Smooth muscle cell (in vitro differentiated cells): ENCODE measurements around the gene AK4. TPM values are rescaled to one million over a fixed set of nuclear protein-coding genes. Genes with fewer than 3 reads are reported as not detected.

ENCODE experiments used
- DNase-seq: peaks from one replicate; lab custom pipeline; 2025; ENCODE audit not compliant: unreplicated experiment; lab: John Stamatoyannopoulos, UW
- H2AFZ ChIP-seq: fragments of 200-600 bp; sonication (generic); 2 replicates; pipeline ENCODE4 v1.6.0; 2016; ENCODE audit warnings: antibody characterized with exemption, low read depth, mild to moderate bottlenecking
- H3F3A ChIP-seq: fragments of 200-600 bp; sonication (generic); 2 replicates; pipeline ENCODE4 v1.6.0; 2017; ENCODE audit warnings: antibody characterized with exemption, low read depth
- H3K27ac ChIP-seq: fragments of 200-600 bp; sonication (generic); 2 replicates; pipeline ENCODE4 v1.5.1; 2016; ENCODE audit warnings: low read depth, mild to moderate bottlenecking
- H3K27me3 ChIP-seq: fragments of 200-600 bp; sonication (generic); 2 replicates; pipeline ENCODE4 v1.6.1; 2016; ENCODE audit warnings: low read depth, mild to moderate bottlenecking
- H3K36me3 ChIP-seq: fragments of 200-600 bp; sonication (generic); 2 replicates; pipeline ENCODE4 v1.5.1; 2016; ENCODE audit warnings: low read depth
- H3K4me1 ChIP-seq: fragments of 200-600 bp; sonication (generic); 2 replicates; pipeline ENCODE4 v1.5.1; 2016; ENCODE audit warnings: low read depth
- H3K4me2 ChIP-seq: fragments of 200-600 bp; sonication (generic); 2 replicates; pipeline ENCODE4 v1.6.0; 2016; ENCODE audit warnings: mild to moderate bottlenecking
- H3K4me3 ChIP-seq: fragments of 200-600 bp; sonication (generic); 2 replicates; pipeline ENCODE4 v1.5.1; 2016; ENCODE audit warnings: mild to moderate bottlenecking
- H3K79me2 ChIP-seq: fragments of 200-600 bp; sonication (generic); 2 replicates; pipeline ENCODE4 v1.6.0; 2016; ENCODE audit warnings: low read depth, mild to moderate bottlenecking
- H3K9ac ChIP-seq: fragments of 200-600 bp; sonication (generic); 2 replicates; pipeline ENCODE4 v1.6.0; 2016; ENCODE audit warnings: low read depth
- H3K9me3 ChIP-seq: fragments of 200-600 bp; sonication (generic); replicated peaks from 2 replicates; pipeline ENCODE4 v1.5.1; 2016; ENCODE audit warnings: low read depth
- H4K20me1 ChIP-seq: fragments of 200-600 bp; sonication (generic); 2 replicates; pipeline ENCODE4 v1.6.0; 2016; ENCODE audit warnings: low read depth
- CTCF ChIP-seq: fragments of 200-600 bp; sonication (generic); IDR thresholded peaks from 2 replicates; pipeline ENCODE4 v1.5.1; 2017; ENCODE audit warnings: borderline replicate concordance, mild to moderate bottlenecking, antibody characterized with exemption; ENCODE audit not compliant: insufficient read depth, poor library complexity, severe bottlenecking
- WGBS: methylation state at CpG from one replicate; pipeline ENCODE4 v1.1.7; 2016; ENCODE audit warnings: low lambda C conversion rate; 5-methylcytosine and 5-hydroxymethylcytosine counted together
- polyA plus RNA-seq: library from polyadenylated mRNA; unstranded; fragments of >200 nt; fragmentation: Nextera tagmentation; extraction: Ambion mirVana; gene quantifications from 2 replicates; pipeline ENCODE4 v1.2.1, GENCODE V29; 2016
- total RNA-seq: library from RNA; depleted of rRNA; stranded (reverse); fragments of >200 nt; gene quantifications from 2 replicates; pipeline ENCODE4 v1.2.3, GENCODE V29; 2014

AK4 gene
- total and polyA plus RNA-seq, 2 experiments from 2014 or later: 52.9 to 61.4 TPM

GRCh38 chr1:65211331-65211730 is 63.3 kb downstream of the AK4 start:
- H4K20me1 ChIP-seq: peaks cover 100% of the 10 kb centered on the region
- no peak overlapping the region for H3K4me2 ChIP-seq
- no peaks in the 10 kb centered on the region for H3K27me3 ChIP-seq
- no peaks in the 10 kb centered on the region for H3K79me2 ChIP-seq
- H3K4me1 ChIP-seq: no peaks in the 10 kb centered on the region
- 95% methylated on average over 6 of the region's 6 CpGs for WGBS
- no peak overlapping the region for H2AFZ ChIP-seq
- H3K4me3 ChIP-seq: no peak overlapping the region
- H3K9ac ChIP-seq: no peak overlapping the region
- no peaks in the 10 kb centered on the region for H3K36me3 ChIP-seq
- H3F3A ChIP-seq: no peaks in the 10 kb centered on the region
- no peaks in the 10 kb centered on the region for H3K9me3 ChIP-seq
- TF ChIP-seq CTCF: no peak
- no peak overlapping the region for H3K27ac ChIP-seq
- no peak for DNase-seq

- Histone ChIP-seq H4K20me1 (peaks cover 98% of the 10 kb centered on the region), H3K36me3 (no peaks in the 10 kb centered on the region), H3K27me3 (no peaks in the 10 kb centered on the region), H3K79me2 (no peaks in the 10 kb centered on the region), H3K9ac (no peak overlapping the region), H3F3A (no peaks in the 10 kb centered on the region), H3K4me1 (no peaks in the 10 kb centered on the region), H3K4me3 (no peak overlapping the region), H3K4me2 (no peak overlapping the region), H3K9me3 (no peaks in the 10 kb centered on the region), H3K27ac (no peak overlapping the region), H2AFZ (no peak overlapping the region)
- DNase-seq: no peak
- 90% methylated on average over 5 of the region's 5 CpGs for WGBS
- no peak for TF ChIP-seq CTCF
Measured at GRCh38 chr1:65213271-65214023, 65.4 kb downstream of the AK4 start.

GRCh38 chr1:65214340-65215027 is 66.5 kb downstream of the AK4 start:
- no peaks in the 10 kb centered on the region for H3K79me2 ChIP-seq
- no peaks in the 10 kb centered on the region for H3K27me3 ChIP-seq
- no peak overlapping the region for H3K4me2 ChIP-seq
- no peak overlapping the region for H3K27ac ChIP-seq
- H3K4me3 ChIP-seq: no peak overlapping the region
- H3K9ac ChIP-seq: no peak overlapping the region
- no peaks in the 10 kb centered on the region for H3F3A ChIP-seq
- no peaks in the 10 kb centered on the region for H3K4me1 ChIP-seq
- H3K9me3 ChIP-seq: no peaks in the 10 kb centered on the region
- WGBS: 92% methylated on average over 9 of the region's 9 CpGs
- peaks cover 87% of the 10 kb centered on the region for H4K20me1 ChIP-seq
- DNase-seq: no peak
- no peak overlapping the region for H2AFZ ChIP-seq
- peaks cover 4% of the 10 kb centered on the region for H3K36me3 ChIP-seq
- no peak for TF ChIP-seq CTCF
